Panc1 (cell line): ENCODE results near the gene TRERF1.

Source experiments
- POLR2AphosphoS5 ChIP-seq: IDR thresholded peaks from 2 replicates; pipeline ENCODE4 v1.6.1; 2012; ENCODE audit warnings: mild to moderate bottlenecking, low read depth, low read length, moderate library complexity
- SIN3A ChIP-seq: IDR thresholded peaks from 2 replicates; pipeline ENCODE4 v1.6.1; 2012; ENCODE audit warnings: low read depth, mild to moderate bottlenecking, low read length, moderate library complexity, borderline replicate concordance; ENCODE audit not compliant: insufficient read depth
- TCF7L2 ChIP-seq: IDR thresholded peaks from 2 replicates; pipeline ENCODE4 v1.6.1; 2011; ENCODE audit warnings: mild to moderate bottlenecking, low read depth, low read length, inconsistent platforms
- TF ChIP-seq, protein P1 (sequence below): fragments of 450-650 bp; IDR thresholded peaks from 2 replicates; pipeline ENCODE4 v1.5.1; 2017; ENCODE audit warnings: mild to moderate bottlenecking
- TF ChIP-seq, protein P2 (sequence below), 2 experiments: IDR thresholded peaks; 2 replicates each; pipeline ENCODE4 v1.6.1; 2011 to 2012; ENCODE audit warnings: low read depth in 2 of 2, control low read depth in 1 of 2, low read length in 1 of 2, mild to moderate bottlenecking in 1 of 2, moderate library complexity in 1 of 2; ENCODE audit not compliant: insufficient read depth in 1 of 2

DNA sequence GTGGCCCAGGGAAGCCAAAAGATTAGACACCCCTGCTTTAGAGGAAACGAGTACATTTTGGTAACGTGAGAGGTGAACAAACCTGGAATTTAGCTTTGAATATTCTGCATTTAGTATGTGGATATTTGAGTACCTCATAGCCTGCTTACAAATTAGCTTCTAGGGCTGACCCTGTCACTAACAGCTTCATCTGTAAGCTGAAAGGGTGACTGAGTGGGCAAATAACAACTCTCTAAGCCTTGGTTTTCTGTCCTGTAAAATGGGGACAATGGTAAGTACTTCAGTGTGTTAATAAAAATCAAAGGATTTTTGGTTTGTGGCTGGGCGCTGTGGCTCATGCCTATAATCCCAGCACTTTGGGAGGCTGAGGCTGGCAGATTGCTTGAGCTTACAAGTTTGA, 248.5 kb downstream of the TRERF1 start:
- TF ChIP-seq, protein P1, sequence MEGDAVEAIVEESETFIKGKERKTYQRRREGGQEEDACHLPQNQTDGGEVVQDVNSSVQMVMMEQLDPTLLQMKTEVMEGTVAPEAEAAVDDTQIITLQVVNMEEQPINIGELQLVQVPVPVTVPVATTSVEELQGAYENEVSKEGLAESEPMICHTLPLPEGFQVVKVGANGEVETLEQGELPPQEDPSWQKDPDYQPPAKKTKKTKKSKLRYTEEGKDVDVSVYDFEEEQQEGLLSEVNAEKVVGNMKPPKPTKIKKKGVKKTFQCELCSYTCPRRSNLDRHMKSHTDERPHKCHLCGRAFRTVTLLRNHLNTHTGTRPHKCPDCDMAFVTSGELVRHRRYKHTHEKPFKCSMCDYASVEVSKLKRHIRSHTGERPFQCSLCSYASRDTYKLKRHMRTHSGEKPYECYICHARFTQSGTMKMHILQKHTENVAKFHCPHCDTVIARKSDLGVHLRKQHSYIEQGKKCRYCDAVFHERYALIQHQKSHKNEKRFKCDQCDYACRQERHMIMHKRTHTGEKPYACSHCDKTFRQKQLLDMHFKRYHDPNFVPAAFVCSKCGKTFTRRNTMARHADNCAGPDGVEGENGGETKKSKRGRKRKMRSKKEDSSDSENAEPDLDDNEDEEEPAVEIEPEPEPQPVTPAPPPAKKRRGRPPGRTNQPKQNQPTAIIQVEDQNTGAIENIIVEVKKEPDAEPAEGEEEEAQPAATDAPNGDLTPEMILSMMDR: no peak
- TF ChIP-seq SIN3A (no peak), POLR2AphosphoS5 (no peak), TCF7L2 (no peak)
- TF ChIP-seq, protein P2, sequence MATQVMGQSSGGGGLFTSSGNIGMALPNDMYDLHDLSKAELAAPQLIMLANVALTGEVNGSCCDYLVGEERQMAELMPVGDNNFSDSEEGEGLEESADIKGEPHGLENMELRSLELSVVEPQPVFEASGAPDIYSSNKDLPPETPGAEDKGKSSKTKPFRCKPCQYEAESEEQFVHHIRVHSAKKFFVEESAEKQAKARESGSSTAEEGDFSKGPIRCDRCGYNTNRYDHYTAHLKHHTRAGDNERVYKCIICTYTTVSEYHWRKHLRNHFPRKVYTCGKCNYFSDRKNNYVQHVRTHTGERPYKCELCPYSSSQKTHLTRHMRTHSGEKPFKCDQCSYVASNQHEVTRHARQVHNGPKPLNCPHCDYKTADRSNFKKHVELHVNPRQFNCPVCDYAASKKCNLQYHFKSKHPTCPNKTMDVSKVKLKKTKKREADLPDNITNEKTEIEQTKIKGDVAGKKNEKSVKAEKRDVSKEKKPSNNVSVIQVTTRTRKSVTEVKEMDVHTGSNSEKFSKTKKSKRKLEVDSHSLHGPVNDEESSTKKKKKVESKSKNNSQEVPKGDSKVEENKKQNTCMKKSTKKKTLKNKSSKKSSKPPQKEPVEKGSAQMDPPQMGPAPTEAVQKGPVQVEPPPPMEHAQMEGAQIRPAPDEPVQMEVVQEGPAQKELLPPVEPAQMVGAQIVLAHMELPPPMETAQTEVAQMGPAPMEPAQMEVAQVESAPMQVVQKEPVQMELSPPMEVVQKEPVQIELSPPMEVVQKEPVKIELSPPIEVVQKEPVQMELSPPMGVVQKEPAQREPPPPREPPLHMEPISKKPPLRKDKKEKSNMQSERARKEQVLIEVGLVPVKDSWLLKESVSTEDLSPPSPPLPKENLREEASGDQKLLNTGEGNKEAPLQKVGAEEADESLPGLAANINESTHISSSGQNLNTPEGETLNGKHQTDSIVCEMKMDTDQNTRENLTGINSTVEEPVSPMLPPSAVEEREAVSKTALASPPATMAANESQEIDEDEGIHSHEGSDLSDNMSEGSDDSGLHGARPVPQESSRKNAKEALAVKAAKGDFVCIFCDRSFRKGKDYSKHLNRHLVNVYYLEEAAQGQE (IDR thresholded peaks at IDR 0.05; ENCODE audit: insufficient read depth in 1 of 2, low read depth in 2 of 2, low read length in 1 of 2): no peak
